GM19467 (cell line): Measurements from ENCODE around the gene DEPDC5.
"Not testable (repeated sequence)": the region's sequence is repeated elsewhere in the genome, so short reads cannot be mapped to it uniquely, and the experiment has no call there.

Source experiments
- ATAC-seq: cut with Tn5 transposase; IDR thresholded peaks from one replicate; pipeline ENCODE4 v1.9.1; 2021; ENCODE audit warnings: mild to moderate bottlenecking, moderate library complexity; ENCODE audit not compliant: unreplicated experiment

DEPDC5 gene

DNA sequence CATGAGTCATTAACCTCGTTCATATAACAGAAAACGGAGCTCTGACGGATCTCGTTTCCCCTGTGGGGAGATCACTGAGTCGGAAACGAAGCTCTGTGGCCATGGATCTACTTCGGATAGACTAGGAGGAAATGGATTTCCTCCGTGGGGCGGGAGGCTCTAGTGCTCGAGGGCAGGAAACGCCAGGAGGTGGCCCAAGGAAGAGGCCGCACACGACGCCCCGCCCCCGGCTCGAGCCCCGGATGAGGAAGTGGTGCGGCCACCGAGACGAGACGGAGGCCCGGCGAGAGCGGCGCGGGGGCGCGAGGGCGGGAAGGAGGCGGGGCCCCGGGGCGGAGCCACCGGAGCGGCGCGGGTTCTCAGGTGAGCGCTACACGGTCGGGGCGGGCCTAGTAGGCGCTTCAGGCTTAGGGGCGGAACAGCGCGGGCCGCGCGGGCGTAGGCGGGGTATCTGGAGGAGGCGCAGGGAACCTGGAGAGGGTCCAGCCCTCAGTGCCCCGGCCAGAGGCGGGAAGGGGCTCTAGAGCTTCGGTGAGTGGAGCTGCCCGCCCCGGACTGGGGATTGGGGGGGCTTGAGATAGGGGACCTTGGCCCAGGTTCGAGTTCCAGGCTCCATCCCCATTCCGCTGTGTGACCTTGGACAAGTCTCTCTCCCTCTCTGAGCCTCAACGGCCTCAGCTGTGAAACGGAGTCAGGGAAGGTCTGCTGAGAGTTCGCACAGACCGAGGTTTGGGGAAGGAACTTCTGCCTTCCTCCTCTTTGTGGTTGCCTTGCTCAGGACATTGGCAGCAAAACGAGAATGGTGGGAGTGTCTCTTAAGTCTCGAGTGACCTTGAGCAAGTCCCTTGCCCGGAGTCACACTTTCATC is at the start of gene DEPDC5:
Gene DEPDC5, plus strand, starts transcription at position 386 of the 868 bp plus-strand sequence. CDS start 903 bp downstream, outside the sequence.
- ATAC-seq = peak; percentile 63

DNA sequence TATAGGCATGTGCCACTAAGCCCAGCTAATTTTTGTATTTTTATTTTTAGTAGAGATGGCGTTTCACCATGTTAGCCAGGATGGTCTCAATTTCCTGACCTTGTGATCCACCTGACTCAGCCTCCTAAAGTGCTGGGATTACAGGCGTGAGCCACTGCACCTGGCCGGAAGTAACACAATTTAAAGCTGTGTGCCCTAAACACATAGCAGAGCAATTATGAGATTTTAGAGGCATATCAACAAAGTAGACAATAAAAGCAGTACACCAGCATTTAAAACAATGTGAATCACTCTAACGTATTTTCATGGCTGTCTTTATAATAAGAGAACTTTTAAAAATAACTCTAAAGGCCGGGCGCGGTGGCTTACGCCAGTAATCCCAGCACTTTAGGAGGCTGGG is 46.3 kb upstream of the DEPDC5 start:
- no peak for ATAC-seq

DNA sequence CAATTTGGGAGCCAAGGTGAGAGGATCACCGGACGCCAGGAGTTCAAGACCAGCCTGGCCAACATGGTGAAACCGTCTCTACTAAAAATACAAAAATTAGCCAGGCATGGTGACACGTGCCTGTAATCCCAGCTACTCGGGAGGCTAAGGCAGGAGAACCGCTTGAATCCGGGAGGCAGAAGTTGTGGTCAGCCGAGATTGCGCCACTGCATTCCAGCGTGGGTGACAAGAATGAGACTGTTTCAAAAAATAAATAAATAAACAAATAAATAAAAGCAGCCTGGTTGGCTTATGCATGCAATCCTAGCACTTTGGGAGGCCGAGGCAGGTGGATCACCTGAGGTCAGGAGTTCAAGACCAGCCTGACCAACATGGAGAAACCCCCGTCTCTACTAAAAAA is 42.6 kb upstream of the DEPDC5 start:
- ATAC-seq = not testable (repeated sequence)

DNA sequence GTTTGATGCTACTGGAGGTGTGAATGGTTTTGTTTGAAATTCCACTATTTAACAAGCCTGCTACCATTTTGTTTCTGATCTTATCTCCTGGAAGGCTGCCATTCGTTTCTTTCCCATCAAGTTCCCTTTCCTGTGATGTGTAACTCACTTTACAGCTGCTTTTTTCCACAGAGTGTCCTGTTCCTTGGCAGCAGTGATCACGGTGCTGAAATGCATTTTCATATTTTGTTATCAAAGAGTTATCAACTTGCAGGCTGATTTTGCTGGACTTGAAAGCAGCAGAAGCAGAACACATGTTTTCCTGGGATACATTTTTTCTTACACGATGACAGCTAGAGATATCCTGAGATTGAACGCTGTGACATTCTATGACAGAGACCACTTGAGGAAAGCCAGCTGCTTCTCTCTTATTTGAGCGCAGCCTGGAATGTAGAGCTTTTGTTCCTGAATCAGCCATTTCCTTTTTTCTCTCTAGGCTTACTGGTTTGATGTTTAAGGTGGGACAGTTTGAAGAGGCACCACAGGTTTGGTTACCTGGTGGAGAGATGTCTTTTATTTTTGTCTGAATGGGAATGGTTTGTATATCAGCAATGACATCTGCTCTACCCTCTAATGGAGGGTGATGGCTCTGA is 38.6 kb upstream of the DEPDC5 start:
- ATAC-seq = no peak

DNA sequence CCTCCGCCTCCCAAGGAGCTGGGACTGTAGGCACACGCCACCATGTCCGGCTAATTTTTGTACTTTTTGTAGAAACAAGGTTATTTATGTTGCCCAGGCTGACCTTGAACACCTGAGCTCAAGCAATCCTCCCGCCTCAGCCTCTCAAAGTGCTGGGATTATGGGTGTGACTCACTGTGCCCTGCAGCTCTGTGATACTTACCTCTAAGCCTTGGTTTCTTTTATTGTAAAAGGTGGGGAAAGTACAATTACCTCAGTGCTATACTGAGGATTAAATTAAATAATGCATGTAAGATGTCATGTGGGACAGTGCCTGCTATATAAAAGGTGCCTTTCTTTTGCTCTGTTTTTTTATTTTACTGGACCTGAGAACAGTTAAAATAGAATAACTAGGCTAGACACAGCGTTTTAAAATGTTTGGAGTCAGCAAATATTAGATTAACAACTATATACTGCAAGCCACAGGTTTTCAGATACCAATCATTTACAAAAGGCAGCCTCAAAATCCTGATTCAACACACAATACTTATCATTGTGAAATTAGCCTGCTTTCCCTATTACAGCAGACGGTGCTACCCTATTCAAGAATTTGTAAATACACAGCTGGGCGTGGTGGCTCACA is 33.9 kb upstream of the DEPDC5 start:
- ATAC-seq = no peak

DNA sequence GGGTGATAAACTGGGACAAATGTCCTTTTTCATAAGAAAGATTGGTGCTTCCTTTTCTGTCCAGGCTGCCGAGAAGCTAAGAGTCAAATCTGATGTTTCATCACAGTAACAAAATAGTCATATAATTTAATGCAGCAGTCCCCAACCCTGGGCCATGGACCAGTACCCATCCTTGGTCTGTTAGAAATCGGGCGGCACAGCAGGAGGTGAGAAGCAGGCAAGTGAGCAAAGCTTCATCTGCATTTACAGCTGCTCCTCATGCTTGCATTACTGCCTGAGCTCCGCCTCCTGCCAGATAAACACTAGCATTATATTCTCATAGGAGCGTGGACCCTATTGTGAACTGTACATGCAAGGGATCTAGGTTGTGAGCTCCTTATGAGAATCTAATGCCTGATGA is 30.1 kb upstream of the DEPDC5 start:
- no peak for ATAC-seq

DNA sequence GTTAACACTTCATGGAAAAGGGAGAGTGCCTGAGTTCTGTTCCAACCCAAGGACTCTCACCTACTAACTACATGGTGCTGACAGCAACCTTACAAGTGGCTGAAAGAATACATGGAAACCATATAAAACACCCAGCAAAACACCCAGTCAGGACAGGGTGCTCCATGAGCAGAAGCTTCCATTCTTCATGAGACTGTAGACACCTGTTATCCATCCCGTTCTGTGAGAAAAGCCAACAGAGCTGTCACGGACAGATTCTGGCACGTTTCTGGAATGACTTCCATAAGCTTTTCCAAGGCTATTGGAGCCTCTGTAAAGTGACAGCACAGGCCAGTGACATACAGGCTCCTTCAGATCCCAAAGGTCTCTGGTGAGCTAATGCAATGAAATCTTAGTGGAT is 27.1 kb upstream of the DEPDC5 start:
- ATAC-seq = no peak

DNA sequence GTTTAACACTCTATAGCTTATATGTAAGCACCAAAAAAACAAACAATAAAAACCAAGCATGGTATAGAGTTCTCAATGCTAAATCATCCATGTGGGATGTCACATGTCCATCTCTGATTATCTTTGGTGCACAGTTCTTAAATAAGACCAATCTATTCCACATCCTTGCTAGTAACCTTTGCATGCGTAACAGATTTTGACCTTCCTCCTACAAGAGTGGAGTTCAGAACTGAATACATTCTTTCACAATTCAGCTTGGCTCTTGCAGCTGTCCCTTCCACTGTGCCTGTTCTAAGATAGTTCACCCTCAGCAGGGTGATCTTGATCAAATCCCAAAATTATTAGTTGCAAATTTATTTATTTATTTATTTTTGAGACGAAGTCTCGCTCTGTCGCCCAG is 25.0 kb upstream of the DEPDC5 start:
- ATAC-seq = no peak

DNA sequence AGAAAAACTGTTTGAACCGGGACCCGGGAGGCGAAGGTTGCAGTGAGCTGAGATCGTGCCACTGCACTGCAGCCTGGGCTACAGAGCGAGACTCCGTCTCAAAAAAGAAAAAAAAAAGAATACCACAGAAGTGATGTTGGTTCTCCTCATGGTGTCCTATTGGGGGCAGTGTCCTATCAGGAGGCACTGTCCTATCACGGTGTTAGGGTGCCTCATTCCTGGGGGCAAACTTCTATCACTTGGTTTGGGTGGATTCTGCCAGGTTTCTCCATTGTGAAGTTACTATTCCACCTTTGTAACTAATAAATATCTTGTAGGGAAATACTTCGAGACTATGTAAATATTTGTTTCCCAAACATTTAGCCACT is 23.5 kb upstream of the DEPDC5 start:
- ATAC-seq = no peak

DNA sequence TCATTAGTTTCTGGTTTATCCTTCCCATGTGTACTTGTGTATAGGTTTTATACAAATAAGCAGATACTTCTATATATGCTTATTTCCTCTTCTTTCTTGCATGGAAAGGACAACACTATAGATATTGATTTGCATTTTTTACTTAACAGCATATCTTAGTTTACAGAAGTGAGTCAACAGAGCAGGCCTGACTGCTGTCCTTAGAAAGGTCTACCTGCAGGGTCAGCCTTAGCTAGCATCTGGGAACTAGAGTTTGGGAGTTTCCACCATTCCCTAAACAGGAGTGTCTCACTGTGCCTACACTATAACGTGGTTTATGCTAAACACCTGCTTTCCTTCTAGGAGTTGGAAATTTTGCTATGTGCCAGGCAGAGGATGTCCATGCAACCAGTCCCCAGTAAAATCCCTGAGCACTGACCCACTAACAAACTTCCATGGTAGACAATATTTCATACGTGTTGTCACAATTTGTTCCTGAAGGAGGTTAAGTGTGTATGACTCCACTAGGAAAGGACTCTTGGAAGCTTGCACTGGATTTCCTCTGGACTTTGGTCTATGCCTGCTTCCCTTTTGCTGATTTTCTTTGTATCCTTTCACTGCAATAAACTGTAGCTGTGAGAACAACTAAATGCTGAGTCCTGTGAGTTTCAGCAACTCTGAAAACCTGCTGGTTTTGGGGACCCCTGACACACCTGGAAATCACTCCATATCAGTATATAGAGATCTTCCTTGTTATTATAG is 21.6 kb upstream of the DEPDC5 start:
- ATAC-seq = no peak

DNA sequence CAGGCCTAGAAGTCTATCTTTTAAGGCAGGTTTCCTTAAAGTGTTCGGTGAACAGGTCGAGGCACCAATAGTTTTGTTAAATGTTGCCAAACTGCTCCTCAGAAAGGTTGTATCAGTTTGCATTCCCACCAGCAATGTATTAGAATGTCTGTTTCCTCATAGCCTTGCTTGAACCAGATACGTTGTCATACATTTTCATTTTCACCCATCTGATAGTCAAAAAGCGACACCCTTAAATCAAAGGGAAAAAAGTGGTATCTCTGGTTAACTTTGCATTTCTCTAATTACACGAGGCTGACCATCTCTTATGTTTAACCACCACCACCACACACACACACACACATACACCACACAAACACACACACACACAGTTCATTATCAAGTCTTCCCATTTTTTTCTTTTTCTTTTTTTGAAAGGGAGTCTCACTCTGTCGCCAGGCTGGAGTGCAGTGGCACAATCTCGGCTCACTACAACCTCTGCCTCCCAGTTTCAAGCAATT is 20.2 kb upstream of the DEPDC5 start:
- ATAC-seq = no peak

DNA sequence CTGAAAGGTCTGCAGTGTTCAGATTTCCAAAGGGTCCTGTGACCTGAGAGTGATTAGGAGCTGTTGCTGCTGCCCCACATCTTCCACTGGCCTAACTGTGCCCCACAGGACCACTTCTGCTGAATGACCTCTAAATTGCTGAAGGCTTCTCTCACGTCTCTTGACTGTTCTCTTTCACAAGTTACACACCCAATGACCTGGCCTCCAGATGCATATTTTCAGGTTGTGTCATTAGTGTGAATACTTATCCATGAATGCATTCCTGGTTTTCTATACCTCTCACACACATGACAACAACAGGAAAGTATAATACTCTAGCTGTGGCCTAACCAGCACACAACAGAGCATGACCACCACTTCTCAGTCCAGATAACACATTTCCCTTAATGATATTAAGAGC is 19.3 kb upstream of the DEPDC5 start:
- no peak for ATAC-seq

DNA sequence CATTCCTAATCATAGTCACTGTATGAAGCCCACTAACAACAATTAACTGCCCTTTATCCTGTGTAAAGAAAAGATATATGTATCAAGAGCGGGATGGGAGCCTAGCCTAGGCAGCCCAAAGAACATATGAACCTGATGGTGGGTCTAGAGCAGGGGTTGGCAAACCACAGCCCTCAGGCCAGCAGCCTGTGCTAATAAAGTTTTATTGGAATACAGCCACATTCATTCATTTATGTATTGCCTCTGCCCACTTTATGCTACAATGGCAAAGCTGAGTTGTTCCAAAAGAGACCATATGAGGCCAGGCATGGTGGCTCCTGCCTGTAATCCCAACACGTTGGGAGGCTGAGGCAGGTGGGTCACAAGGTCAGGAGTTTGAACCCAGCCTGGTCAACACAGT is 17.4 kb upstream of the DEPDC5 start:
- no peak for ATAC-seq

DNA sequence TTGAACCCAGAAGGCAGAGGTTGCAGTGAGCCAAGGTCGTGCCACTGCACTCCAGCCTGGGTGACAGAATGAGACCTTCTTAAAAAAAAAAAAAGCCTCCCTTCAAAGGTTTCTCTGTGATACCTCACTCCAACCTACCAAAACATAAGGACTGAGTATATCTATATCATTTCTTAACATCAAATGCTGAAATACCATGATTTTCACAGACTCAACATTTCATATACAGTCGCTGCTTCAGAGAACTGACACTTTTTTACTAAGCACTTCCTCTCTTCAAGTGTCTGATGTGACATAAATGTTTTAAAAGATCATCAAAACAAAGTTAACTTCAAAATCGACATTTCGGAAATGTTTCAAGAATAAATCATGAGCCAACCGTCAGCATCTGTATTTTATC is 15.9 kb upstream of the DEPDC5 start:
- ATAC-seq = no peak

DNA sequence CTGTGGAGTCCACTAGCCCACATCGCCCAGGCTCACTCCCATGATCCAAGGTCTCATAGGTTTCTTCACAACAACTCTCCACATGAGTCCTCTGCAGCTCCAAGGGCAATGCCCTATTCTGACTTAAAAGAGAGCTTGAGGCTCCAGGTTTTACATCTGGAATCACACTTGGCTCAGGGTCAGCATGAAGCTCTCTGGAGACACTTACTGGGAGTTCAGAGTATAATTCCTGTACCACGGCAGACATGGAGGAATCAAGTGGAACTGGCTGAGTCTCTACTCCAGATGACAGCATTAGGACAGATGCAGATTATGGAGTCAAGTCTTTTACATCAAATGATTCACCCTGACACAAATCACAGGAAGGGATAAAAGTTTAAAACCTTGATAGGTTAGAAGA is 15.3 kb upstream of the DEPDC5 start:
- ATAC-seq = no peak

DNA sequence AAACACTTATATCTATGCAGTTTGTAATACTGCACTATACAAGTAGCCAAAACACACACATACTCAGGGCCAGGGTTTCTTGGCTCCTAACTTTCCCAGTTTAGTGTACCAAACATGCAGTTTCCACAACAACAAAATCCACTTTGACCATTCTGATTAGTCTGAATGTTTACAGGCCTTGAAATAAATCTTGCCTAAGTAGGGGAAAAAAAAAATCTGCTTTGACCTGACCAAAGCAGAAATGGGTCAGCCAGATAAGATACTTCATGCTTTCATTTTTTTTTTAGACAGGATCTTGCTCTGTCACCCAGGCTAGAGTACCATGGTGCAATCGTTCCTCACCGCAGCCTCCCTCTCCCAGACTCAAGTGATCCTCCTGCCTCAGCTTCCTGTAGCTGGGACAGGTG is 14.0 kb upstream of the DEPDC5 start:
- no peak for ATAC-seq

DNA sequence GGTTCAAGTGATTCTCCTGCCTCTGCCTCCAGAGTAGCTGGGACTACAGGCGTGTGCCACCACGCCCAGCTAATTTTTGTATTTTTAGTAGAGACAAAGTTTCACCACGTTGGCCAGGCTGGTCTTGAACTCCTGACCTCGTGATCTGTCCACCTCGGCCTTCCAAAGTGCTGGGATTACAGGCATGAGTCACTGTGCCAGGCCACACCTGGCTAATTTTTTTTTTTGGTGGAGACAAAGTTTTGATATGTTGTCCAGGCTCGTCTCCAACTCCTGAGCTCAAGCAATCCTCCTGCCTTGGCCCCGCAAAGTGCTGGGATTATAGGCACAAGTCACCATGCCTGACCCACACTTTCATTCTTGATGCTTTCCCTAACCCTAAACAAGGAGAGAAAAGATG is 13.5 kb upstream of the DEPDC5 start:
- not testable (repeated sequence) for ATAC-seq

DNA sequence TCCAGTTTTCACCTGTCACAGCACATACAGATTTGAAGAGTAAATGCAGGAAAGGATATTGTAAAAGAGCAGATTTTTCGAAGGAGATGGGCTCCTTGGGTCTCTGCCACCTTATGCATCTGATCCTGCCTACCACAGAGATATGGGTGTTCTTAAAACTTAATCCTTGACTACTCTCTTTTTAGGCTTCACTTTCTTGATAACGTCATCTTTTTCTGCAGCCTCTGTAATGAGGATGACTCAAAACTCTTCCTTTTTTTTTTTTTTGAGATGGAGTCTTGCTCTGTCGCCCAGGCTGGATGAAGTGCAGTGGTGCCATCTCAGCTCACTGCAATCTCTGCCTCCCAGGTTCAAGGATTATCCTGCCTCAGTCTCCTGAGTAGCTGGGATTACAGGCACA is 11.7 kb upstream of the DEPDC5 start:
- ATAC-seq = no peak

DNA sequence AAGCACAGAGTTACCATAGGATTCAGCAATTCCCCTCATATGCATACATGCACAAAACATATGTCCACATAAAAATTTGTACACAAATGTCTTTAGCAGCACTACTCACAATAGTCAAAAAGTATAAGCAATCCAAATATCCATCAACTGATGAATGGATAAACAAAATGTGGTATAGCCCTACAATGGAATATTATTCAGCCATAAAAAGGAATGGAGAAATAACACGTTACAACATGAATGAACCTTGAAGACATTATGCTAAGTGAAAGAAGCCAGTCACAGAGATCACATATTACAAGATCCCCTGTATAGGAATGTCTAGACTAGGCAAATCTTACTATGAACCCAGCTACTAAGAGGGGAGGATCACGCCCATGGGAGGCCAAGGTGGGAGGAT is 11.1 kb upstream of the DEPDC5 start:
- no peak for ATAC-seq

DNA sequence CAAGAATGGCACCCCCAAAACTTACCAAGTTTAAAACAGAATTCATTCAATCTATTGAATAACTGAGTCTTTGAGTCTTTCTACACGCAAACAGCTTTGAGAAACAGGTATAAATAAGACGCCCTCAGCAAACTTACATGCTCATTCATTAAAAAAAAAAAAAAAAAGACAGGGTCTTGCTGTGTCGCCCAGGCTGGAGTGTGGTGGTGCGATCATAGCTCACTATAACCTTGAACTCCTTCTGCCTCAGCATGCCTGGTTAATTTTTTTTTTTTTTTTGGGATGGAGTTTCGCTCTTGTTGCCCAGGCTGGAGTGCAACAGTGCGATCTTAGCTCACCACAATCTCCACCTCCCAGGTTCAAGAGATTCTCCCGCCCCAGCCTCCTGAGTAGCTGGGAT is 9.9 kb upstream of the DEPDC5 start:
- ATAC-seq = no peak

DNA sequence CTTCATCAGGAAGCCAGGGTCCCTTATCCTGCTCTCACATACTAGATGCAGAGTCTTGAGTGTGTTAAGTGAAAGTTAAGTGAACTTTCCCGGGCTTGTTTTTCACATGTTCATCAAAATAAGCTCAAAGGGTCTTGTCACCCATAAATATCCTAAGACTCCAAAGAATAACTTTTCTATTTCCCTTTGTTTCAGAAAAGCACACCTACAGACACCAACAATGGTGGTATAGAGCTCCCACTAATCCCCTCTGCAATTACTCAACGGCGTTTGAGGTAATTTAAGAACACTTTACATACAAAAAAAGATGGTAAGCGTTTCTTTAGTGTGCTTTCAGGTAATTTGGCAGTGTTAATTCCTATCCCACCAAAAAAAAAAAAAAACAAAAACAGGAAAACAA is 6.4 kb upstream of the DEPDC5 start:
- no peak for ATAC-seq
